Measurements from ENCODE around the gene RPN2. TPM values are rescaled to one million over a fixed set of nuclear protein-coding genes. Genes with fewer than 3 reads are reported as not detected.

Gene RPN2
- total and polyA plus RNA-seq, 11 donors, result 36.3 to 206 (median 105) TPM

DNA sequence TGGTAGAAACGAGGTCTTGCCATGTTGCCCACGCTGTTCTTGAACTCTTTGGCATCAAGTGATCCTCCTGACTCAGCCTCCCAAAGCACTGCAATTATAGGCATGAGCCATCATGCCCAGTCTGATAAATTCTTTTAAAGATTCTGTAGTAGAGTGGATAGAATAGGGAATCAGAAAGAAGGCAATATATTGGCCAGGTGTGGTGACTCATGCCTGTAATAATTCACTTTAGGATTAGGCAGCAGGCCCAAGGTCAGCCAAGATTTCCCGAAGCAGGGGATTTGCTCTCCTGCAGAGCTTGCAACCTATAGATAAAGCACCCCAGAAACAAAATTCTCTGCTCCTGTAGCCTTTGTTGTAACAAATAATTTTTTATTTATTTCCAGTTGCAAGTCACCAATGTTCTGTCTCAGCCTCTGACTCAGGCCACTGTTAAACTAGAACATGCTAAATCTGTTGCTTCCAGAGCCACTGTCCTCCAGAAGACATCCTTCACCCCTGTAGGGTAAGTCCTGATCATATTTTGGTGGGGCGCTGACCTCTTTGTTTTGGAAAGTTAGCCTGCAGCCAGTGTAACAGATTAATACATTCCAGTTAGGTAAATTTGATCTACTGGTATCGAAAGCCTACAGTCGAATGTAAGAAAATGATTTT is 30.7 kb downstream of the RPN2 start:
- peaks cover 0 to 100% (median 99%) of the 10 kb centered on the region in 9 donors for H3K36me3 ChIP-seq
- no peak overlapping the region for H3K27ac ChIP-seq
- TF ChIP-seq, protein P1, sequence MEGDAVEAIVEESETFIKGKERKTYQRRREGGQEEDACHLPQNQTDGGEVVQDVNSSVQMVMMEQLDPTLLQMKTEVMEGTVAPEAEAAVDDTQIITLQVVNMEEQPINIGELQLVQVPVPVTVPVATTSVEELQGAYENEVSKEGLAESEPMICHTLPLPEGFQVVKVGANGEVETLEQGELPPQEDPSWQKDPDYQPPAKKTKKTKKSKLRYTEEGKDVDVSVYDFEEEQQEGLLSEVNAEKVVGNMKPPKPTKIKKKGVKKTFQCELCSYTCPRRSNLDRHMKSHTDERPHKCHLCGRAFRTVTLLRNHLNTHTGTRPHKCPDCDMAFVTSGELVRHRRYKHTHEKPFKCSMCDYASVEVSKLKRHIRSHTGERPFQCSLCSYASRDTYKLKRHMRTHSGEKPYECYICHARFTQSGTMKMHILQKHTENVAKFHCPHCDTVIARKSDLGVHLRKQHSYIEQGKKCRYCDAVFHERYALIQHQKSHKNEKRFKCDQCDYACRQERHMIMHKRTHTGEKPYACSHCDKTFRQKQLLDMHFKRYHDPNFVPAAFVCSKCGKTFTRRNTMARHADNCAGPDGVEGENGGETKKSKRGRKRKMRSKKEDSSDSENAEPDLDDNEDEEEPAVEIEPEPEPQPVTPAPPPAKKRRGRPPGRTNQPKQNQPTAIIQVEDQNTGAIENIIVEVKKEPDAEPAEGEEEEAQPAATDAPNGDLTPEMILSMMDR (IDR thresholded peaks at IDR 0.05), result no peak
- TF ChIP-seq POLR2A (IDR thresholded peaks at IDR 0.05), result no peak
- no peak for DNase-seq
- no peak for ATAC-seq
- no peak overlapping the region for H3K4me3 ChIP-seq
- H3K9me3 ChIP-seq, result no peaks in the 10 kb centered on the region
- no peaks in the 10 kb centered on the region for H3K27me3 ChIP-seq
- H3K4me1 ChIP-seq, result no peaks in the 10 kb centered on the region
- intact Hi-C loops (cut with DNase I), result no loop called here
- WGBS, 4 donors, result 91 to 93% (median 93%) methylated on average over 6 of the region's 6 CpGs

GRCh38 chr20:37218441-37218840 is 39.3 kb downstream of the RPN2 start:
- intact Hi-C loops (cut with DNase I), result no loop called here
- no peaks in the 10 kb centered on the region for H3K9me3 ChIP-seq
- no peaks in the 10 kb centered on the region for H3K27me3 ChIP-seq
- TF ChIP-seq POLR2A (IDR thresholded peaks at IDR 0.05), result no peak
- TF ChIP-seq, protein P1 (IDR thresholded peaks at IDR 0.05), result no peak
- H3K4me1 ChIP-seq, result peaks cover 0 to 15% (median 0%) of the 10 kb centered on the region in 12 donors
- ATAC-seq (no peak), DNase-seq (no peak)
- no peak overlapping the region for H3K4me3 ChIP-seq
- H3K36me3 ChIP-seq, result peaks cover 0 to 96% (median 77%) of the 10 kb centered on the region in 9 donors
- 96 to 100% (median 98%) methylated on average over 4 of the region's 4 CpGs for WGBS, 4 donors
- H3K27ac ChIP-seq, result no peak overlapping the region

- Histone ChIP-seq H3K4me1 (peaks cover 0 to 20% (median 0%) of the 10 kb centered on the region in 12 donors), H3K4me3 (no peak overlapping the region), H3K36me3 (peaks cover 4 to 96% (median 77%) of the 10 kb centered on the region in 9 donors), H3K27me3 (no peaks in the 10 kb centered on the region), H3K9me3 (no peaks in the 10 kb centered on the region), H3K27ac (no peak overlapping the region)
- intact Hi-C loops (cut with DNase I), result no loop called here
- ATAC-seq (no peak), DNase-seq (no peak)
- TF ChIP-seq, protein P1 (IDR thresholded peaks at IDR 0.05), result no peak
- no peak for TF ChIP-seq POLR2A (IDR thresholded peaks at IDR 0.05)
- 75 to 87% (median 79%) methylated on average over 4 of the region's 4 CpGs for WGBS, 4 donors
These were observed 39.8 kb downstream of the RPN2 start for GRCh38 chr20:37218976-37219375.

- TF ChIP-seq, protein P1 (IDR thresholded peaks at IDR 0.05), result no peak
- TF ChIP-seq POLR2A (IDR thresholded peaks at IDR 0.05), result no peak
- no peak overlapping the region for H3K4me3 ChIP-seq
- intact Hi-C loops (cut with DNase I), result no loop called here
- H3K27ac ChIP-seq, result peak overlapping the region in 1 of 12 donors; percentile 30
- H3K36me3 ChIP-seq, result peaks cover 7 to 96% (median 77%) of the 10 kb centered on the region in 9 donors
- no peaks in the 10 kb centered on the region for H3K9me3 ChIP-seq
- WGBS, 4 donors, result 88 to 92% (median 91%) methylated on average over 10 of the region's 10 CpGs
- H3K4me1 ChIP-seq, result peaks cover 0 to 20% (median 1%) of the 10 kb centered on the region in 12 donors
- ATAC-seq (no peak), DNase-seq (no peak)
- no peaks in the 10 kb centered on the region for H3K27me3 ChIP-seq
These were observed 40.9 kb downstream of the RPN2 start for GRCh38 chr20:37219751-37220668.

All from heart left ventricle (tissue), 16 donors.